Activated B cell treated with CpG ODN at 0.5 μM for 24 hours (primary cell): ENCODE data around the gene RPGRIP1. TPM values are rescaled to one million over a fixed set of nuclear protein-coding genes. Genes with fewer than 3 reads are reported as not detected.

ENCODE experiments used
- ATAC-seq: fragments of 200-7000 bp; cut with Tn5 transposase; one replicate; pipeline ENCODE4 v1.10.0; 2021; ENCODE audit warnings: low read depth, mild to moderate bottlenecking, moderate library complexity
- CTCF ChIA-PET: fragments of 350-600 bp; sonication (Branson Sonifier 250); formaldehyde crosslinking; loops from one replicate; lab custom pipeline; 2021; ENCODE audit warnings: antibody characterized with exemption; lab: Charles Lee
- POLR2A ChIA-PET: fragments of 350-600 bp; sonication (Branson Sonifier 250); formaldehyde crosslinking; loops from one replicate; lab custom pipeline; 2021; ENCODE audit warnings: antibody characterized with exemption; lab: Charles Lee
- DNase-seq: peaks from one replicate; pipeline ENCODE4 v3.0.0; 2022
- H3K27ac Mint-ChIP-seq: one replicate; pipeline ENCODE4 v1.8.0; 2020; ENCODE audit warnings: mixed read lengths
- H3K27me3 Mint-ChIP-seq: one replicate; pipeline ENCODE4 v1.8.0; 2021; ENCODE audit warnings: mixed read lengths
- H3K36me3 Mint-ChIP-seq: one replicate; pipeline ENCODE4 v1.8.0; 2021; ENCODE audit warnings: low read depth, mixed read lengths
- H3K4me1 Mint-ChIP-seq: one replicate; pipeline ENCODE4 v1.8.0; 2021; ENCODE audit warnings: mixed read lengths
- H3K4me3 Mint-ChIP-seq: one replicate; pipeline ENCODE4 v1.8.0; 2020; ENCODE audit warnings: mild to moderate bottlenecking, mixed read lengths
- H3K9me3 Mint-ChIP-seq: one replicate; pipeline ENCODE4 v1.8.0; 2020; ENCODE audit warnings: mixed read lengths
- CTCF ChIP-seq: fragments of 200-600 bp; IDR thresholded peaks from one replicate; pipeline ENCODE4 v1.8.0; 2022; ENCODE audit warnings: antibody characterized with exemption, mild to moderate bottlenecking
- intact Hi-C: fragments of 100-400 bp; cut with micrococcal nuclease; formaldehyde crosslinking; loops from one replicate; pipeline ENCODE4 v1.15.1; 2024
- total RNA-seq: library from RNA; stranded (reverse); gene quantifications from 2 replicates; pipeline ENCODE4 v1.2.3, GENCODE V29; 2022

The RPGRIP1 gene
- total RNA-seq, 1 donor from 2014 or later = not detected

GRCh38 chr14:21263284-21264024 is 16.4 kb upstream of the RPGRIP1 start:
- no peak for TF ChIP-seq CTCF
- ChIA-PET POLR2A (interaction anchor here (1.0 to 4.3 kb wide), 4 partner anchors 8 to 45 kb away, joined by 3 to 31 read pairs (median 15); no protein-coding TSS in a partner anchor), CTCF (no interaction called here)
- H3K4me1 Mint-ChIP-seq = peaks cover 82% of the 10 kb centered on the region
- H3K36me3 Mint-ChIP-seq = peaks cover 95% of the 10 kb centered on the region
- intact Hi-C loops = loop anchor here (1.0 to 10.0 kb wide), 6 partner anchors 13 to 639 kb away; partner anchors contain the start of gene TMEM253
- H3K27me3 Mint-ChIP-seq = no peaks in the 10 kb centered on the region
- ATAC-seq (peak; percentile 12), DNase-seq (no peak)
- H3K4me3 Mint-ChIP-seq = peak overlapping the region; percentile 100
- no peaks in the 10 kb centered on the region for H3K9me3 Mint-ChIP-seq
- peak overlapping the region; percentile 87 for H3K27ac Mint-ChIP-seq

- no peak for TF ChIP-seq CTCF
- Mint-ChIP-seq H3K27me3 (no peaks in the 10 kb centered on the region), H3K27ac (peak overlapping the region; percentile 87), H3K4me3 (peak overlapping the region; percentile 100), H3K4me1 (peaks cover 76% of the 10 kb centered on the region), H3K36me3 (peaks cover 94% of the 10 kb centered on the region), H3K9me3 (no peaks in the 10 kb centered on the region)
- ChIA-PET CTCF (interaction anchor here (1.0 kb wide), 1 partner anchor 10 kb away, joined by 3 read pairs; no protein-coding TSS in a partner anchor), POLR2A (interaction anchor here (1.1 to 4.3 kb wide), 6 partner anchors 9 to 212 kb away, joined by 3 to 31 read pairs (median 10); partner anchors contain the start of genes CHD8, RAB2B, SUPT16H and TOX4)
- DNase-seq (no peak), ATAC-seq (peak; percentile 68)
- intact Hi-C loops = loop anchor here (1.0 to 10.0 kb wide), 6 partner anchors 13 to 639 kb away; partner anchors contain the start of gene TMEM253
Measured at GRCh38 chr14:21264025-21264801, 15.7 kb upstream of the RPGRIP1 start.

GRCh38 chr14:21267431-21267845 is 12.4 kb upstream of the RPGRIP1 start:
- Mint-ChIP-seq H3K4me3 (peak overlapping the region; percentile 100), H3K4me1 (peaks cover 68% of the 10 kb centered on the region), H3K9me3 (no peaks in the 10 kb centered on the region), H3K27ac (peak overlapping the region; percentile 100), H3K27me3 (no peaks in the 10 kb centered on the region), H3K36me3 (peaks cover 70% of the 10 kb centered on the region)
- ATAC-seq (no peak), DNase-seq (no peak)
- intact Hi-C loops = loop anchor here (5.0 to 10.0 kb wide), 5 partner anchors 53 to 643 kb away; partner anchors contain the start of genes RNASE4 and TMEM253
- TF ChIP-seq CTCF = no peak
- POLR2A ChIA-PET = interaction anchor here (0.7 to 1.4 kb wide), 4 partner anchors 11 to 173 kb away, joined by 3 to 5 read pairs (median 4); partner anchors contain the start of gene SUPT16H
- CTCF ChIA-PET = no interaction called here

GRCh38 chr14:21267886-21268616 is 11.8 kb upstream of the RPGRIP1 start:
- ChIA-PET CTCF (no interaction called here), POLR2A (interaction anchor here (0.6 to 1.4 kb wide), 7 partner anchors 40 to 174 kb away, joined by 3 to 13 read pairs (median 3); partner anchors contain the start of gene SUPT16H)
- DNase-seq = no peak
- Mint-ChIP-seq H3K36me3 (peaks cover 64% of the 10 kb centered on the region), H3K27me3 (no peaks in the 10 kb centered on the region), H3K4me1 (peaks cover 62% of the 10 kb centered on the region), H3K4me3 (peak overlapping the region; percentile 100), H3K9me3 (no peaks in the 10 kb centered on the region), H3K27ac (peak overlapping the region; percentile 100)
- no peak for TF ChIP-seq CTCF
- intact Hi-C loops = loop anchor here (1.0 to 10.0 kb wide), 6 partner anchors 53 to 643 kb away; partner anchors contain the start of genes RNASE4 and TMEM253
- ATAC-seq = no peak
